Karpas-422 (cell line): ENCODE measurements around the gene CRYBG1. TPM values are rescaled to one million over a fixed set of nuclear protein-coding genes. Genes with fewer than 3 reads are reported as not detected.

ENCODE experiments used
- DNase-seq: peaks from one replicate; pipeline ENCODE4 v3.0.0-alpha.2; 2015
- H2AFZ ChIP-seq: fragments of 200-600 bp; sonication (generic); 2 replicates; pipeline ENCODE4 v1.6.1; 2014; ENCODE audit warnings: antibody characterized with exemption, low read length, mixed read lengths
- H3K27ac ChIP-seq: fragments of 200-600 bp; sonication (generic); 2 replicates; pipeline ENCODE4 v1.5.1; 2014; ENCODE audit warnings: mild to moderate bottlenecking, low read length, moderate library complexity
- H3K27me3 ChIP-seq: fragments of 200-600 bp; sonication (generic); 2 replicates; pipeline ENCODE4 v1.6.1; 2014; ENCODE audit warnings: low read length, mixed read lengths
- H3K36me3 ChIP-seq: fragments of 200-600 bp; sonication (generic); 2 replicates; pipeline ENCODE4 v1.6.1; 2014; ENCODE audit warnings: low read length, mixed read lengths; ENCODE audit not compliant: insufficient read depth
- H3K4me1 ChIP-seq: fragments of 200-600 bp; sonication (generic); 2 replicates; pipeline ENCODE4 v1.6.1; 2014; ENCODE audit warnings: mild to moderate bottlenecking, low read length, mixed read lengths
- H3K4me2 ChIP-seq: fragments of 200-600 bp; sonication (generic); 2 replicates; pipeline ENCODE4 v1.6.1; 2014; ENCODE audit warnings: low read length, low read depth, mild to moderate bottlenecking; ENCODE audit not compliant: poor library complexity, severe bottlenecking
- H3K4me3 ChIP-seq: fragments of 200-600 bp; sonication (generic); 2 replicates; pipeline ENCODE4 v1.5.1; 2014; ENCODE audit warnings: mild to moderate bottlenecking, antibody characterized with exemption, low read length, mixed read lengths
- H3K79me2 ChIP-seq: fragments of 200-600 bp; sonication (generic); 2 replicates; pipeline ENCODE4 v1.6.1; 2014; ENCODE audit warnings: mild to moderate bottlenecking, low read length, mixed read lengths
- H3K9ac ChIP-seq: fragments of 200-600 bp; sonication (generic); 2 replicates; pipeline ENCODE4 v1.6.0; 2014; ENCODE audit warnings: low read length
- H3K9me2 ChIP-seq: fragments of 200-600 bp; sonication (generic), shearing (Covaris generic); replicated peaks from 2 replicates; pipeline ENCODE4 v1.6.0; 2014; ENCODE audit warnings: mild to moderate bottlenecking, low read length, moderate library complexity; ENCODE audit not compliant: insufficient read depth
- H3K9me3 ChIP-seq: fragments of 300-700, 200-600 bp; sonication (generic); 2 replicates; pipeline ENCODE4 v1.6.1; 2014; ENCODE audit warnings: low read length, mixed read lengths
- H4K20me1 ChIP-seq: fragments of 200-600 bp; sonication (generic); 2 replicates; pipeline ENCODE4 v1.6.1; 2014; ENCODE audit warnings: mild to moderate bottlenecking, antibody characterized with exemption, low read length, low read depth; ENCODE audit not compliant: insufficient read depth
- small RNA-seq: library from RNA; depleted of rRNA; stranded (forward); fragments of <200 nt; gene quantifications from one replicate; pipeline ENCODE3, GENCODE V24; 2014
- total RNA-seq: library from RNA; depleted of rRNA; stranded (reverse); fragments of >200 nt; shearing (Covaris generic); gene quantifications from 2 replicates; pipeline ENCODE4 v1.2.3, GENCODE V29; 2014; ENCODE audit warnings: low replicate concordance; rRNA removed

CRYBG1 gene
- total RNA-seq, 1 experiment from 2014 or later = 39.3 TPM

GRCh38 chr6:106618324-106618723, 257.8 kb downstream of the CRYBG1 start:
- Histone ChIP-seq H3K4me2 (no peak overlapping the region), H3K9ac (no peak overlapping the region), H3K4me1 (peaks cover 55% of the 10 kb centered on the region), H3K79me2 (peaks cover 5% of the 10 kb centered on the region), H3K27ac (peak overlapping the region; percentile 85), H2AFZ (no peak overlapping the region), H3K9me3 (no peaks in the 10 kb centered on the region; the same call in 1 of the 2 replicates), H4K20me1 (no peaks in the 10 kb centered on the region), H3K27me3 (no peaks in the 10 kb centered on the region), H3K9me2 (no peaks in the 10 kb centered on the region), H3K4me3 (no peak overlapping the region), H3K36me3 (peaks cover 37% of the 10 kb centered on the region)
- DNase-seq = no peak

GRCh38 chr6:106619223-106619622, 258.7 kb downstream of the CRYBG1 start:
- Histone ChIP-seq H3K27me3 (no peaks in the 10 kb centered on the region), H3K9ac (no peak overlapping the region), H3K4me2 (no peak overlapping the region), H3K9me3 (no peaks in the 10 kb centered on the region; the same call in 1 of the 2 replicates), H4K20me1 (no peaks in the 10 kb centered on the region), H3K4me1 (peaks cover 46% of the 10 kb centered on the region), H3K9me2 (no peaks in the 10 kb centered on the region), H3K27ac (peak overlapping the region; percentile 85), H3K36me3 (peaks cover 40% of the 10 kb centered on the region), H3K4me3 (no peak overlapping the region), H3K79me2 (peaks cover 4% of the 10 kb centered on the region), H2AFZ (no peak overlapping the region)
- no peak for DNase-seq

- H3K27ac ChIP-seq = peak overlapping the region; percentile 62
- no peaks in the 10 kb centered on the region for H3K27me3 ChIP-seq
- no peak overlapping the region for H3K4me3 ChIP-seq
- H3K4me1 ChIP-seq = peaks cover 35% of the 10 kb centered on the region
- H3K9ac ChIP-seq = peak overlapping the region; percentile 7; the same call in 1 of the 2 replicates
- H4K20me1 ChIP-seq = no peaks in the 10 kb centered on the region
- no peaks in the 10 kb centered on the region; the same call in 1 of the 2 replicates for H3K9me3 ChIP-seq
- no peak for DNase-seq
- H2AFZ ChIP-seq = no peak overlapping the region
- peaks cover 35% of the 10 kb centered on the region for H3K36me3 ChIP-seq
- no peak overlapping the region for H3K4me2 ChIP-seq
- peaks cover 10% of the 10 kb centered on the region for H3K79me2 ChIP-seq
- no peaks in the 10 kb centered on the region for H3K9me2 ChIP-seq
Observed at GRCh38 chr6:106620931-106621672, 260.6 kb downstream of the CRYBG1 start.

Small RNAs within 50 kb of the gene (small RNA-seq; reads per million reads assigned to genes)
- gene RF00019 (not detected), gene RNA5SP211 (not detected), gene RNU6-527P (not detected)

Other genes starting within 250 kb of the CRYBG1 start
- 26.7 and 63.3 TPM in 2 replicates for gene ATG5, start 35.0 kb upstream of the CRYBG1 start, total RNA-seq